Keratinocyte (primary cell): ENCODE results near the gene ABHD15.
"Not testable (repeated sequence)": the region's sequence is repeated elsewhere in the genome, so short reads cannot be mapped to it uniquely, and the experiment has no call there.

ENCODE experiments used
- EZH2 ChIP-seq: IDR thresholded peaks from one replicate; pipeline ENCODE4 v1.6.1; 2012; ENCODE audit warnings: inconsistent platforms, mild to moderate bottlenecking, low read length, moderate library complexity
- TF ChIP-seq, protein P1 (sequence below), 3 experiments: IDR thresholded peaks in 1 of 3; conservative IDR thresholded peaks in 1 of 3; optimal IDR thresholded peaks in 1 of 3; 2 replicates in 2 of 3; 3 replicates in 1 of 3; pipeline versions ENCODE3 to v1.5.1; 2011; ENCODE audit warnings: low read length in 3 of 3, mild to moderate bottlenecking in 3 of 3, moderate library complexity in 2 of 3, control low read depth in 1 of 3, inconsistent platforms in 1 of 3; ENCODE audit not compliant: insufficient read depth in 2 of 3; ENCODE audit errors: extremely low read depth in 1 of 3

DNA sequence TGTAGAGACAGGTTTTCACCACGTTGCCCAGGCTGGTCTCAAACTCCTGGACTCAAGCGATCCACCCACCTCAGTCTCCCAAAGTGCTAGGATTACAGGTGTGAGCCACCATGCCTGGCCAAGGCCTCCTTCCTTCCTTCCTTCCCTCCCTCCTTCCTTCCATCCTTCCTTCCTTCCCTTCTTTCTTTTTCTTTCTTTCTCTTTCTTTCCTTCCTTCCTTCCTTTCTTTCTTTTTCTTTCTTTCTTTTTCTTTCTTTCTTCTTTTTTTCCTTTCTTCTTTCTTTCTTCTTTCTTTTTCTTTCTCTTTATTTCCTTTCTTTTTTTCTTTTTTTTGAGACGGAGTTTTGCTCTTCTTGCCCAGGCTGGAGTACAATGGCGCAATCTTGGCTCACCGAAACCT, 8.7 kb downstream of the ABHD15 start:
- TF ChIP-seq, protein P1, sequence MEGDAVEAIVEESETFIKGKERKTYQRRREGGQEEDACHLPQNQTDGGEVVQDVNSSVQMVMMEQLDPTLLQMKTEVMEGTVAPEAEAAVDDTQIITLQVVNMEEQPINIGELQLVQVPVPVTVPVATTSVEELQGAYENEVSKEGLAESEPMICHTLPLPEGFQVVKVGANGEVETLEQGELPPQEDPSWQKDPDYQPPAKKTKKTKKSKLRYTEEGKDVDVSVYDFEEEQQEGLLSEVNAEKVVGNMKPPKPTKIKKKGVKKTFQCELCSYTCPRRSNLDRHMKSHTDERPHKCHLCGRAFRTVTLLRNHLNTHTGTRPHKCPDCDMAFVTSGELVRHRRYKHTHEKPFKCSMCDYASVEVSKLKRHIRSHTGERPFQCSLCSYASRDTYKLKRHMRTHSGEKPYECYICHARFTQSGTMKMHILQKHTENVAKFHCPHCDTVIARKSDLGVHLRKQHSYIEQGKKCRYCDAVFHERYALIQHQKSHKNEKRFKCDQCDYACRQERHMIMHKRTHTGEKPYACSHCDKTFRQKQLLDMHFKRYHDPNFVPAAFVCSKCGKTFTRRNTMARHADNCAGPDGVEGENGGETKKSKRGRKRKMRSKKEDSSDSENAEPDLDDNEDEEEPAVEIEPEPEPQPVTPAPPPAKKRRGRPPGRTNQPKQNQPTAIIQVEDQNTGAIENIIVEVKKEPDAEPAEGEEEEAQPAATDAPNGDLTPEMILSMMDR (optimal IDR thresholded peaks at IDR 0.05 in 1 of 3, IDR thresholded peaks at IDR 0.05 in 1 of 3, conservative IDR thresholded peaks at IDR 0.05 in 1 of 3; ENCODE audit: extremely low read depth in 1 of 3, insufficient read depth in 2 of 3, low read length in 3 of 3) = not testable (repeated sequence)
- TF ChIP-seq EZH2 = not testable (repeated sequence)
